Pulmonary artery endothelial cell (primary cell): ENCODE results near the gene FGF19. TPM values are rescaled to one million over a fixed set of nuclear protein-coding genes. Genes with fewer than 3 reads are reported as not detected.

Experiments used
- DNase-seq: peaks from one replicate; pipeline ENCODE4 v3.0.0-alpha.2; 2011; ENCODE audit warnings: low read depth, low spot score
- total RNA-seq: library from RNA; depleted of rRNA; stranded (reverse); fragments of >200 nt; gene quantifications from 2 replicates; pipeline ENCODE4 v1.2.3, GENCODE V29; 2014

The FGF19 gene
- total RNA-seq, 1 donor from 2014 or later, result not detected

GRCh38 chr11:69656536-69657455 lies 47.0 kb downstream of the FGF19 start:
- no peak for DNase-seq

- DNase-seq, result no peak
Observed at GRCh38 chr11:69655479-69656428, 48.1 kb downstream of the FGF19 start.

DNA sequence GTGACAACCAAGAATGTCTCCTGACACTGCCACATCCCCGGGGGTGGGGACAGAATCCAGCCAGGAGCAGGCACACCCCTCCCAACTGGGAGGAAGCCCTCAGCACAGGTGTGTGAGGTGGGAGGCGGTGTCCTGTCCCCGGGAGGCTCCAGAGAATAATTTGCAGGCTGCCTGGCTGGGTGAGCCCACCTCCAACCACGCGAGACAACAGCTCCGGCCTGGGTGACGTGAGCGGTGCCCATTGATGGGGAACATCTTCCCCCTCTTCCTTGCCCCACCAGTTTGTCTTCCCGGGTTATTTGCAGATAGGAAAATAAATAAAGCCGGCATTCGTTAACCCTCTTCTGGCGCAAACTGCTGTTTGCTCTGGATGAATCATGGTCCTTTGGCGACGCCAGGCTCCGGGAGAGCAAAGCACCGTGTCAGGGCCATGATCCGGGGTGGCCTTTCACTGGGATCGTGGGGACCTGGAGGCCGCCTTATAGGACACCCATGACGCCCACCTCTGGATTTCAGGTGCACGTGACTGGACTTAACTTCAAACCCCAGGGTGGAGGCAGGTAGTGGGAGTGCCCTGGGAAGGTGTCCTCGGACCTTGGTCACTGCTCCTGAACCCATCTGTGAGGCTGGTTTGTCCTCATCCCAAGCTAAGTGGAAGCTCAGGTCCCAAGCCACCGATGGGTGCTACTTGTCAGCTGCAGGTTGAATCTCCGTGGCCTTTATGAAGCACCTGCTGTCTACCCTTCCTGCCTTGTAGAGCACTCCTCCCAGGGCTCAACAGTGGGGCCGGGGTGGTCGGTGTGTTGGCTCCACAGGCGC lies 49.0 kb downstream of the FGF19 start:
- no peak for DNase-seq

GRCh38 chr11:69654001-69654659 lies 49.7 kb downstream of the FGF19 start:
- no peak for DNase-seq

- DNase-seq, result no peak
Observed at GRCh38 chr11:69653406-69653960, 50.3 kb downstream of the FGF19 start.

DNA sequence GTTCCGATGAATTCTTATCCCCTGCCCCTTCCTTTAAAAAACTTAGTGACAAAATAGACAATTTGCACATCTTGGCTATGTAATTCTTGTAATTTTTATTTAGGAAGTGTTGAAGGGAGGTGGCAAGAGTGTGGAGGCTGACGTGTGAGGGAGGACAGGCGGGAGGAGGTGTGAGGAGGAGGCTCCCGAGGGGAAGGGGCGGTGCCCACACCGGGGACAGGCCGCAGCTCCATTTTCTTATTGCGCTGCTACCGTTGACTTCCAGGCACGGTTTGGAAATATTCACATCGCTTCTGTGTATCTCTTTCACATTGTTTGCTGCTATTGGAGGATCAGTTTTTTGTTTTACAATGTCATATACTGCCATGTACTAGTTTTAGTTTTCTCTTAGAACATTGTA lies 50.8 kb downstream of the FGF19 start:
- DNase-seq, result no peak

DNA sequence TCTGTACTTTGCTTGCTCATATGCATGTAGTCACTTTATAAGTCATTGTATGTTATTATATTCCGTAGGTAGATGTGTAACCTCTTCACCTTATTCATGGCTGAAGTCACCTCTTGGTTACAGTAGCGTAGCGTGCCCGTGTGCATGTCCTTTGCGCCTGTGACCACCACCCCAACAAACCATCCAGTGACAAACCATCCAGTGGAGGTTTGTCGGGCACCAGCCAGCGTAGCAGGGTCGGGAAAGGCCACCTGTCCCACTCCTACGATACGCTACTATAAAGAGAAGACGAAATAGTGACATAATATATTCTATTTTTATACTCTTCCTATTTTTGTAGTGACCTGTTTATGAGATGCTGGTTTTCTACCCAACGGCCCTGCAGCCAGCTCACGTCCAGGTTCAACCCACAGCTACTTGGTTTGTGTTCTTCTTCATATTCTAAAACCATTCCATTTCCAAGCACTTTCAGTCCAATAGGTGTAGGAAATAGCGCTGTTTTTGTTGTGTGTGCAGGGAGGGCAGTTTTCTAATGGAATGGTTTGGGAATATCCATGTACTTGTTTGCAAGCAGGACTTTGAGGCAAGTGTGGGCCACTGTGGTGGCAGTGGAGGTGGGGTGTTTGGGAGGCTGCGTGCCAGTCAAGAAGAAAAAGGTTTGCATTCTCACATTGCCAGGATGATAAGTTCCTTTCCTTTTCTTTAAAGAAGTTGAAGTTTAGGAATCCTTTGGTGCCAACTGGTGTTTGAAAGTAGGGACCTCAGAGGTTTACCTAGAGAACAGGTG lies 51.8 kb downstream of the FGF19 start:
- no peak for DNase-seq

GRCh38 chr11:69650832-69651344 lies 52.9 kb downstream of the FGF19 start:
- no peak for DNase-seq

- DNase-seq, result no peak
Observed at GRCh38 chr11:69650081-69650831, 53.6 kb downstream of the FGF19 start.

- no peak for DNase-seq
Observed at GRCh38 chr11:69649576-69649900, 54.3 kb downstream of the FGF19 start.

GRCh38 chr11:69648679-69649575 lies 54.9 kb downstream of the FGF19 start:
- DNase-seq, result no peak

Other genes with a start within 250 kb of the FGF19 start
- not detected in 2 replicates for gene LINC01488, start 222.4 kb downstream of the FGF19 start, total RNA-seq
- gene CCND1, start 62.9 kb downstream of the FGF19 start, total RNA-seq, result 318 and 349 TPM in 2 replicates
- 16.0 and 18.9 TPM in 2 replicates for gene LTO1, start 28.7 kb downstream of the FGF19 start, total RNA-seq
- not detected in 2 replicates for gene FGF4, start 71.3 kb upstream of the FGF19 start, total RNA-seq
- not detected in 2 replicates for gene FGF3, start 115.4 kb upstream of the FGF19 start, total RNA-seq